Esophagus muscularis mucosa (tissue), 4 donors: ENCODE data around the gene TMEM108. TPM values are rescaled to one million over a fixed set of nuclear protein-coding genes. Genes with fewer than 3 reads are reported as not detected.
A peak's percentile ranks its signal among the peaks of the same experiment; 100 is the strongest.

ENCODE experiments used
- DNase-seq: peaks from one replicate; pipeline ENCODE4 v3.0.0-alpha.2; 2017; ENCODE audit errors: extremely low spot score
- H3K27ac ChIP-seq, 4 donors: fragments of 200-600 bp; sonication (generic); replicated peaks in 1 of 4; 1 replicate in 3 of 4; 2 replicates in 1 of 4; pipeline ENCODE4 v1.5.1; 2016 to 2019; ENCODE audit warnings: mild to moderate bottlenecking in 1 of 4
- H3K27me3 ChIP-seq, 4 donors: fragments of 200-600 bp; sonication (generic); one replicate each; pipeline versions ENCODE4 v1.5.1 to v1.6.0; 2016 to 2019
- H3K36me3 ChIP-seq, 4 donors: fragments of 200-600 bp; sonication (generic); one replicate each; pipeline ENCODE4 v1.5.1; 2016 to 2019
- H3K4me1 ChIP-seq, 4 donors: fragments of 200-600 bp; sonication (generic); one replicate each; pipeline ENCODE4 v1.5.1; 2016 to 2019
- H3K4me3 ChIP-seq, 4 donors: fragments of 200-600 bp; sonication (generic); 1 replicate in 2 of 4; 2 replicates in 2 of 4; pipeline ENCODE4 v1.5.1; 2016 to 2019; ENCODE audit warnings: mild to moderate bottlenecking in 4 of 4, moderate library complexity in 1 of 4
- H3K9me3 ChIP-seq, 4 donors: fragments of 200-600 bp; sonication (generic); 1 replicate in 3 of 4; 2 replicates in 1 of 4; pipeline ENCODE4 v1.5.1; 2016 to 2019
- EP300 ChIP-seq: sonication (generic); formaldehyde crosslinking; IDR thresholded peaks from one replicate; pipeline ENCODE4 v1.6.1; 2017; ENCODE audit warnings: antibody characterized with exemption
- POLR2A ChIP-seq: fragments of 450-650 bp; IDR thresholded peaks from one replicate; pipeline ENCODE4 v1.6.1; 2017; ENCODE audit warnings: antibody characterized with exemption, moderate library complexity, mild to moderate bottlenecking, low read depth
- POLR2AphosphoS5 ChIP-seq, 2 donors: sonication (generic); formaldehyde crosslinking; IDR thresholded peaks; one replicate each; pipeline ENCODE4 v1.6.1; 2017; ENCODE audit warnings: antibody characterized with exemption in 2 of 2
- WGBS: methylation state at CpG from one replicate; pipeline ENCODE4 v1.1.5; 2018; 5-methylcytosine and 5-hydroxymethylcytosine counted together
- intact Hi-C: fragments of 100-400 bp; cut with DNase I; formaldehyde crosslinking; loops from one replicate; pipeline ENCODE4 v1.15.1; 2023
- total RNA-seq, 4 donors: library from RNA; depleted of rRNA; stranded (reverse); fragments of >200 nt; gene quantifications; one replicate each; pipeline versions ENCODE4 v1.1.0 to v1.2.1, GENCODE V29; 2016
- TF ChIP-seq, protein P1 (sequence below), 3 experiments: fragments of 200-600 bp in 2 of 3; fragments of 450-650 bp in 1 of 3; sonication (generic) in 2 of 3; IDR thresholded peaks; one replicate each; pipeline ENCODE4 v1.5.1; 2017 to 2019; ENCODE audit warnings: antibody characterized with exemption in 3 of 3, mild to moderate bottlenecking in 2 of 3, moderate library complexity in 1 of 3

Gene TMEM108
- total RNA-seq, 4 donors from 2014 or later, result 8.6 to 12.1 (median 11.2) TPM

DNA sequence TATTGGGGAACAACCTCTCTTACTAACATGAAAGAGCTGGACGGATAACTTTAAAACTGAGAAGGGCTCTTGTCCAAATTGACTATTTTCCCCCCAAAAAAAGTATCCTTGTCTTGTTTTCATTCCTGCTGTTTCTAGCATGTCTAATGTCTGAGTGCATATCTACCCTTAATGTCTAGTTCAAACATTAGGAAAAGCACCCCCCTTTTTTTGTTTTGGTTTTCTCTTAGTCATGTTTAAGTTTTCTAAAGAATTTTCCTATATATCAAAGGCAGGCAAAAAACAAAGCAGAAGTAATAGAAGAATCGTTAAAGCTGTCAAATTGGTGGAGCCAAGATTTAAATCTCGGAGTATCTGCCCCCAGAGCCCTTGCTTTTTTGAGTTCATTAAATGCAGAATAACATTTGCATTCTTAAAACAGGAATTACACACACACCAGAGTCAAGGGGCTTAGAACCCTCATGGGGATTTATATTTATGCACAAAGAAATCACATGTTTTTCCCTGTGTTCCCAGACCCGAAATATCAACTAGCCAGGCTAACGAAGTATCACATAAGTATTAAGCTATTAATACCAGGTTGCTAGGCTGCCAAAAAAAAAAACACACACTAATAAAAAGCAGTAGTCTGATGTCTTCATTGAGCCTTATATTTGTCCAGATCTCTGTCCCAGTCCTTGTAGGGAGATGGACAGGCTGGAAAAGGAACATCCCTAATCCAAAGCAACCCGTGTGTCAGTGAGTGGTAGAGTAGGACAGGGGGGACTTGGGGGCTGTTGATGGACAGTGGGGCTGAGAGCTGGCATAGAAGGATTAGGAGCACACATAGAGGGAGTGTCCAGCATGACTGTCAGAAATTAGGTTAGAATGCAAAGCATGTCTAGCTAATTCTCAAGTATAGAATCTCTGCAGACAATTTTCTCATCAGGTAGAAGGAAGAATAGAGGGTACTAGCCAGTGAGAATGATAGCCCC lies 258.0 kb downstream of the TMEM108 start:
- H3K9me3 ChIP-seq, result no peaks in the 10 kb centered on the region
- H3K4me3 ChIP-seq, result no peak overlapping the region
- peaks cover 13 to 42% (median 39%) of the 10 kb centered on the region in 4 donors for H3K4me1 ChIP-seq
- TF ChIP-seq, protein P1, sequence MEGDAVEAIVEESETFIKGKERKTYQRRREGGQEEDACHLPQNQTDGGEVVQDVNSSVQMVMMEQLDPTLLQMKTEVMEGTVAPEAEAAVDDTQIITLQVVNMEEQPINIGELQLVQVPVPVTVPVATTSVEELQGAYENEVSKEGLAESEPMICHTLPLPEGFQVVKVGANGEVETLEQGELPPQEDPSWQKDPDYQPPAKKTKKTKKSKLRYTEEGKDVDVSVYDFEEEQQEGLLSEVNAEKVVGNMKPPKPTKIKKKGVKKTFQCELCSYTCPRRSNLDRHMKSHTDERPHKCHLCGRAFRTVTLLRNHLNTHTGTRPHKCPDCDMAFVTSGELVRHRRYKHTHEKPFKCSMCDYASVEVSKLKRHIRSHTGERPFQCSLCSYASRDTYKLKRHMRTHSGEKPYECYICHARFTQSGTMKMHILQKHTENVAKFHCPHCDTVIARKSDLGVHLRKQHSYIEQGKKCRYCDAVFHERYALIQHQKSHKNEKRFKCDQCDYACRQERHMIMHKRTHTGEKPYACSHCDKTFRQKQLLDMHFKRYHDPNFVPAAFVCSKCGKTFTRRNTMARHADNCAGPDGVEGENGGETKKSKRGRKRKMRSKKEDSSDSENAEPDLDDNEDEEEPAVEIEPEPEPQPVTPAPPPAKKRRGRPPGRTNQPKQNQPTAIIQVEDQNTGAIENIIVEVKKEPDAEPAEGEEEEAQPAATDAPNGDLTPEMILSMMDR (IDR thresholded peaks at IDR 0.05), result no peak
- TF ChIP-seq EP300 (no peak), POLR2AphosphoS5 (IDR thresholded peaks at IDR 0.05) (no peak), POLR2A (no peak)
- DNase-seq, result no peak
- H3K27ac ChIP-seq, result peak overlapping the region in 3 of 4 donors; percentile 2 to 27 (median 18)
- intact Hi-C loops, result no loop called here
- no peaks in the 10 kb centered on the region for H3K36me3 ChIP-seq
- WGBS, result 57% methylated on average over 6 of the region's 6 CpGs
- no peaks in the 10 kb centered on the region for H3K27me3 ChIP-seq

DNA sequence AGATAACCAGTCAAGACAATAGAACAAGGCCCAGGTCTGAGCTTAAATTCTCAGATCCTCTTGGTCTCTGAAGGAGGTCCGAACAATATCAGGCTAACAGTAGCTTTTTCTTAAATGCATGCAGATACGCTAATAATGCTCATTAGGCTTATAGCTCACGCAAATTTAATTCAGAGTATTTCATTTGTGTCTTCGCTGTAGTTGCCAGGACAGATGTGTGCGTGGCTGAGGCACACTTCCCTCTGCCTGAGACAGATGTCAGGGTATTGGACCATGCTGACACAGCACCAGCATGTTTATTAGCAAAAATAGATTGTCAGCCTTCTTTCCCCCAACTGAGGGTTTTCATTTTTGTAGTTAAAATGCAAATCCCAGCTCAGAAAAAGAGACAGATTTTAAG lies 258.8 kb downstream of the TMEM108 start:
- TF ChIP-seq EP300, result no peak
- TF ChIP-seq, protein P1 (IDR thresholded peaks at IDR 0.05), result no peak
- no peak for TF ChIP-seq POLR2AphosphoS5 (IDR thresholded peaks at IDR 0.05)
- TF ChIP-seq POLR2A, result no peak
- intact Hi-C loops, result no loop called here
- H3K4me3 ChIP-seq, result no peak overlapping the region
- peaks cover 13 to 45% (median 40%) of the 10 kb centered on the region in 4 donors for H3K4me1 ChIP-seq
- peak overlapping the region in 3 of 4 donors; percentile 2 to 27 (median 18) for H3K27ac ChIP-seq
- 81% methylated on average over 5 of the region's 5 CpGs for WGBS
- DNase-seq, result no peak
- no peaks in the 10 kb centered on the region for H3K27me3 ChIP-seq
- no peaks in the 10 kb centered on the region for H3K36me3 ChIP-seq
- no peaks in the 10 kb centered on the region for H3K9me3 ChIP-seq

DNA sequence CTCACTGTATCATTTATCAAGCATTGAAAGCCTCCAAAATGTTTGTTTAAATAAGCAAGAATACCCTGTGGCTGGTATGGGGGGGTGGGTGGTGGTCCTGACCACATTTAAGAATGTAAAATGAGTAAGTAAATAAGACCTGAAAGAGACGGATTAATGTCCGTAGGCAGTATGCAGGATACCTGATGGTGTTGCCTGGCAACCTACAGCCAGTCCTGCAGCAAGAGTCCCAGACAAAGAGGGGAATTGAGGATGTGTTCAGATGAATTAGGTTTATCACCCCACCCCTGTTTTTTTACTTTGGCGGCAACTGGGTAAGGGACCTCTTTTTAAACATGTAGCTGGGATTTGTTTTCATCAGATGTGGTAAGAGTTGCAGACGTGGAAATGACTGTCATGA lies 261.9 kb downstream of the TMEM108 start:
- Histone ChIP-seq H3K9me3 (no peaks in the 10 kb centered on the region), H3K27ac (no peak overlapping the region), H3K4me3 (no peak overlapping the region), H3K27me3 (no peaks in the 10 kb centered on the region), H3K36me3 (no peaks in the 10 kb centered on the region), H3K4me1 (peaks cover 13 to 33% (median 26%) of the 10 kb centered on the region in 4 donors)
- TF ChIP-seq POLR2A, result no peak
- no peak for TF ChIP-seq EP300
- TF ChIP-seq POLR2AphosphoS5 (IDR thresholded peaks at IDR 0.05), result no peak
- TF ChIP-seq, protein P1 (IDR thresholded peaks at IDR 0.05), result no peak
- intact Hi-C loops, result no loop called here
- DNase-seq, result no peak
- 66% methylated on average over 4 of the region's 4 CpGs for WGBS

DNA sequence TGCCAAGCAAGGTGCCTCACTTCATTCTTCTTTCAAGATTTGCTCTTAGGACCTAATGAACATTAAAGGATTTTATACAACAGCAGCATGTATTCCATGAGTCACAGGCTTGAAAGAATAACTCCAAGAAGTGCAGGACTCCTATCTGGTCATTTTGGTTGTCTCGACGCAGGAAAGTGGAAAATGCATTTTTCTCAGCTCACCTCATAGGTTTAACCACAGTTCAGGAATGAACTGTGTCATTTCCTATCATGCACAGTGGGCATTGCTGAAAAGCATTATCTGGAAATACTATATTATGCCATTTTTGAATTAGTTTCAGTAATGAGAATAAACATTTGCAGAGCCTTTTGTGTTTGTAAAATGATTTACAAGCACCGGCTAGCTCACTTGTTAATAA lies 263.0 kb downstream of the TMEM108 start:
- Histone ChIP-seq H3K27ac (no peak overlapping the region), H3K4me1 (peaks cover 12 to 22% (median 16%) of the 10 kb centered on the region in 4 donors), H3K4me3 (no peak overlapping the region), H3K9me3 (no peaks in the 10 kb centered on the region), H3K36me3 (no peaks in the 10 kb centered on the region), H3K27me3 (no peaks in the 10 kb centered on the region)
- intact Hi-C loops, result no loop called here
- no peak for DNase-seq
- WGBS, result 61% methylated on average over 3 of the region's 3 CpGs
- TF ChIP-seq POLR2AphosphoS5 (IDR thresholded peaks at IDR 0.05) (no peak), EP300 (no peak), POLR2A (no peak)
- TF ChIP-seq, protein P1 (IDR thresholded peaks at IDR 0.05), result no peak
